GM12872 (cell line): ENCODE measurements around the gene THAP12.

ENCODE experiments used
- TF ChIP-seq, protein P1 (sequence below): IDR thresholded peaks from 3 replicates; pipeline ENCODE4 v1.5.1; 2011; ENCODE audit warnings: low read depth, mild to moderate bottlenecking, low read length, moderate library complexity; ENCODE audit not compliant: insufficient read depth

THAP12 gene

DNA sequence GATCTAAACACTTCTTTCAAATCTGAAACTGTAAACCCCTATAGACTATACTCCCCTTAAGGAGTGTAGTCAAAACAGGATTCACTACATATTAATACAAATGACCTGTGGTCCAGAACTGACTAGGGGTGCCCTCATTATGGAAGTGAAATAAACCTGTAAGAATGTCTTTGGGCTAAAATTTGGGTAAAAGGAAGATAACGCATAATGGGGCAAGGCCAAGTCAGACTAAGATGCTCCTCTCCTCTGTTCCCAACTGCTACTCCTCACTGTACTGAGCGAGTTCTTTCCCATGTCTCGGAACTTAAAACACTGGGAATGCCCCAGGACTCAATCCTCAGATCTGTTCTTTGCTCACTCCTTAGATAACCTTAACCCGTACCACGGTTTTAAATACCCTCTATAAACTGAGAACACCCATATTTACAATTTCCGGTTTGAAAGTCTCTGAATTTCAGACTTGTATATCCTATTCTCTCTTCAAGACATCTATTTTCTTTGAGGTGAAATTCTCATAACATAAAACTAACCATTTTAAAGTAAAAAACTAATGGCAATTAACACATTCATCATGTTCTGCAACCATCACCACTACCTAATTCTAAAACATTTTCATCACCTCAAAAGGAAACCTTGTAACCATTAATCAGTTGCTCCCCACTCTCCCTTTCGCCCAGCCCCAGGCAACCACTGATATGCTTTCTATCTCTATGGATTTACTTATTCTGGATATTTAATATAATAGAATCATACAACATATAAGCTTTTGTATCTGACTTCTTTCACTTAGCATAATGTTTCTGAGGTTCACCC is 4.0 kb downstream of the THAP12 start:
- TF ChIP-seq, protein P1, sequence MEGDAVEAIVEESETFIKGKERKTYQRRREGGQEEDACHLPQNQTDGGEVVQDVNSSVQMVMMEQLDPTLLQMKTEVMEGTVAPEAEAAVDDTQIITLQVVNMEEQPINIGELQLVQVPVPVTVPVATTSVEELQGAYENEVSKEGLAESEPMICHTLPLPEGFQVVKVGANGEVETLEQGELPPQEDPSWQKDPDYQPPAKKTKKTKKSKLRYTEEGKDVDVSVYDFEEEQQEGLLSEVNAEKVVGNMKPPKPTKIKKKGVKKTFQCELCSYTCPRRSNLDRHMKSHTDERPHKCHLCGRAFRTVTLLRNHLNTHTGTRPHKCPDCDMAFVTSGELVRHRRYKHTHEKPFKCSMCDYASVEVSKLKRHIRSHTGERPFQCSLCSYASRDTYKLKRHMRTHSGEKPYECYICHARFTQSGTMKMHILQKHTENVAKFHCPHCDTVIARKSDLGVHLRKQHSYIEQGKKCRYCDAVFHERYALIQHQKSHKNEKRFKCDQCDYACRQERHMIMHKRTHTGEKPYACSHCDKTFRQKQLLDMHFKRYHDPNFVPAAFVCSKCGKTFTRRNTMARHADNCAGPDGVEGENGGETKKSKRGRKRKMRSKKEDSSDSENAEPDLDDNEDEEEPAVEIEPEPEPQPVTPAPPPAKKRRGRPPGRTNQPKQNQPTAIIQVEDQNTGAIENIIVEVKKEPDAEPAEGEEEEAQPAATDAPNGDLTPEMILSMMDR, result no peak

DNA sequence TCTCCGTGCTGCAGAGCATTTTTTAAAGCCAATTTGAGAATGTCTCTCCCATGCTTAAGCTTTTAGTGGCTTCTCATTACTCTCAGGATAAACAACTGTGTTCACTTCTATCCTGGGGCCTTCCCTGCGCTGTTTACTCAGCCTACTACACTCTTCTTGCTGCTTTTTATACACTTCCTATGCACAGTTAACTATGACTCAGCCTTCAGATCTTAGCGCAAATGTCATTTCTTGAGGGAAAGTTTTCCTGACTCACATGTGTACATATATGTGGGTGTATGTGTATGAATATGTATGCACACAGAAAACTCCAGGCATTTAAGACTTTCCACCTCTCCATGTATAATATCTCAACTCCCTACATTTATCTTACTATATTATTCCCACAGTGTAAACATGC is 9.8 kb downstream of the THAP12 start:
- TF ChIP-seq, protein P1, result no peak

GRCh38 chr11:76369406-76369805 is 11.5 kb downstream of the THAP12 start:
- TF ChIP-seq, protein P1, result no peak

GRCh38 chr11:76368490-76368889 is 12.4 kb downstream of the THAP12 start:
- TF ChIP-seq, protein P1, result no peak

DNA sequence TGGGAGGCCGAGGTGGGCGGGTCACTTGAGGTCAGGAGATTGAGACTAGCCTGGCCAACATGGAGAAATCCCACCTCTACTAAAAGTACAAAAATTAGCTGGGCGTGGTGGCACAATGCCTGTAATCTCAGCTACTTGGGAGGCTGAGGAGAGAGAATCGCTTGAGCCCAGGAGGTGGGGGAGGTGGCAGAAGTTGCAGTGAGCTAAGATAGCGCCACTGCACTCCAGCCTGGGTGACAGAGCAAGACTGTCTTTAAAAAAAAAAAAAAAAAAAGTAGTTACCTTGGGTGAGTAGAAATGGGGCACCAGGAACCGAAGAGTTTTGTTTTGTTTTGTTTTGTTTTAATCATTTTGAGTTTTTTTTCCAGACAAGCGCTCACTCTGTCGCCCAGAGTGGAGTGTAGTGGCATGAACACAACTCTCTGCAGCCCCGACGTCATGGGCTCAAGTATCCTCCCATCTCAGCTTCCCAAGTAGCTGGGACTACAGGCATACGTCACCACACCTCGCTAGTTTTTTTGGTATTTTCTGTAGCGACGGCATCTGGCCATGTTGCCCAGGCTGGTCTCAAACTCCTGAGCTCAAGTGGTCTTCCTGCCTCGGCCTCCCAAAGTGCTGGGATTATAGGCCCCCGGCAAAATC is 15.8 kb downstream of the THAP12 start:
- TF ChIP-seq, protein P1, result no peak

- TF ChIP-seq, protein P1, result no peak
Measured at GRCh38 chr11:76362716-76363115, 18.2 kb downstream of the THAP12 start.

GRCh38 chr11:76361776-76362175 is 19.2 kb downstream of the THAP12 start:
- TF ChIP-seq, protein P1, result no peak
